Thyroid gland (tissue), 4 donors: ENCODE measurements around the gene MTCL3.

Source experiments
- POLR2A ChIP-seq, 2 donors: fragments of 450-650 bp; IDR thresholded peaks; one replicate each; pipeline ENCODE4 v1.6.1; 2017; ENCODE audit warnings: antibody characterized with exemption in 2 of 2, mild to moderate bottlenecking in 2 of 2, moderate library complexity in 1 of 2
- TF ChIP-seq, protein P1 (sequence below), 6 experiments: fragments of 200-600 bp in 3 of 6; fragments of 450-650 bp in 3 of 6; sonication (generic) in 3 of 6; IDR thresholded peaks; one replicate each; pipeline ENCODE4 v1.5.1; 2016 to 2019; ENCODE audit warnings: antibody characterized with exemption in 6 of 6, mild to moderate bottlenecking in 2 of 6, inconsistent platforms in 1 of 6, moderate library complexity in 1 of 6

DNA sequence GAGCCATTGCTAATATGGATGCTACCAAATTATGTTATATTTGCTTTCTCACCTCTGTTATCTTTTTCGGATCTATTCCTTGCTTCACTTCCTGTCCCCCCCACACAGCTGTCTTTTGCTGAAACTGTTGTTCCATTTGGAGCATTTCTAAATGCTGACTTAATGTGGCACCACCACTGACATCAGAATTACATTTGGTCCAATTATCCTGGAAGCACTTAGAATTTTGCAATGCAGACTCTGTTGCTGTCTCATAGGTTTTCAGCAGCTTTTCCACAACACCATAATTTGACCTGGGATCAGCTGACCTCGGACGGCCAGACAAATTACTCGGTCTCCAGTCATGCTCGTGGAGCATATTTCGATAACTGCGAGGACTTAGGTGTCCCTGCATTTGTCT, 72.8 kb downstream of the MTCL3 start:
- TF ChIP-seq, protein P1, sequence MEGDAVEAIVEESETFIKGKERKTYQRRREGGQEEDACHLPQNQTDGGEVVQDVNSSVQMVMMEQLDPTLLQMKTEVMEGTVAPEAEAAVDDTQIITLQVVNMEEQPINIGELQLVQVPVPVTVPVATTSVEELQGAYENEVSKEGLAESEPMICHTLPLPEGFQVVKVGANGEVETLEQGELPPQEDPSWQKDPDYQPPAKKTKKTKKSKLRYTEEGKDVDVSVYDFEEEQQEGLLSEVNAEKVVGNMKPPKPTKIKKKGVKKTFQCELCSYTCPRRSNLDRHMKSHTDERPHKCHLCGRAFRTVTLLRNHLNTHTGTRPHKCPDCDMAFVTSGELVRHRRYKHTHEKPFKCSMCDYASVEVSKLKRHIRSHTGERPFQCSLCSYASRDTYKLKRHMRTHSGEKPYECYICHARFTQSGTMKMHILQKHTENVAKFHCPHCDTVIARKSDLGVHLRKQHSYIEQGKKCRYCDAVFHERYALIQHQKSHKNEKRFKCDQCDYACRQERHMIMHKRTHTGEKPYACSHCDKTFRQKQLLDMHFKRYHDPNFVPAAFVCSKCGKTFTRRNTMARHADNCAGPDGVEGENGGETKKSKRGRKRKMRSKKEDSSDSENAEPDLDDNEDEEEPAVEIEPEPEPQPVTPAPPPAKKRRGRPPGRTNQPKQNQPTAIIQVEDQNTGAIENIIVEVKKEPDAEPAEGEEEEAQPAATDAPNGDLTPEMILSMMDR (IDR thresholded peaks at IDR 0.05) = no peak
- TF ChIP-seq POLR2A (IDR thresholded peaks at IDR 0.05) = no peak
